HepG2 (cell line): ENCODE data around the gene USF2. TPM values are rescaled to one million over a fixed set of nuclear protein-coding genes. Genes with fewer than 3 reads are reported as not detected.

Experiments
- AHR ChIP-seq: IDR thresholded peaks from 2 replicates; pipeline ENCODE4 v1.6.1; 2018; ENCODE audit warnings: missing genetic modification reagents, missing compliant biosample characterization
- ARHGAP35 ChIP-seq: sonication (generic); formaldehyde crosslinking; IDR thresholded peaks from 2 replicates; pipeline ENCODE4 v1.9.0; 2022; ENCODE audit warnings: mild to moderate bottlenecking, inconsistent platforms, moderate library complexity, missing genetic modification reagents, borderline replicate concordance
- MXD1 ChIP-seq: sonication (generic); formaldehyde crosslinking; IDR thresholded peaks from 2 replicates; pipeline ENCODE4 v1.4.0; 2020; ENCODE audit warnings: mild to moderate bottlenecking, missing genetic modification reagents
- NFATC3 ChIP-seq: sonication (generic); formaldehyde crosslinking; IDR thresholded peaks from 2 replicates; pipeline ENCODE4 v1.5.1; 2020; ENCODE audit warnings: mild to moderate bottlenecking, missing genetic modification reagents
- PAF1 ChIP-seq: IDR thresholded peaks from 2 replicates; pipeline ENCODE4 v1.6.1; 2016; ENCODE audit warnings: missing genetic modification reagents, missing compliant biosample characterization
- RFXAP ChIP-seq: sonication (generic); formaldehyde crosslinking; IDR thresholded peaks from 2 replicates; pipeline ENCODE4 v1.4.0; 2020; ENCODE audit warnings: missing genetic modification reagents, borderline replicate concordance
- SP140L ChIP-seq: sonication (generic); formaldehyde crosslinking; IDR thresholded peaks from 2 replicates; pipeline ENCODE4 v1.4.0; 2020; ENCODE audit warnings: missing genetic modification reagents, borderline replicate concordance
- TERF1 ChIP-seq: sonication (generic); formaldehyde crosslinking; IDR thresholded peaks from 2 replicates; pipeline ENCODE4 v1.8.0; 2022; ENCODE audit warnings: mild to moderate bottlenecking, missing genetic modification reagents, moderate library complexity
- THRA ChIP-seq: sonication (generic); formaldehyde crosslinking; IDR thresholded peaks from 2 replicates; pipeline ENCODE4 v1.4.0; 2020; ENCODE audit warnings: missing genetic modification reagents, borderline replicate concordance
- ZHX1 ChIP-seq: sonication (generic); formaldehyde crosslinking; IDR thresholded peaks from 2 replicates; pipeline ENCODE4 v1.8.1; 2022; ENCODE audit warnings: low read depth, mild to moderate bottlenecking, missing genetic modification reagents
- ZKSCAN5 ChIP-seq: sonication (generic); formaldehyde crosslinking; IDR thresholded peaks from 2 replicates; pipeline ENCODE4 v1.5.1; 2020; ENCODE audit warnings: mild to moderate bottlenecking, missing genetic modification reagents
- ZNF10 ChIP-seq: sonication (generic); formaldehyde crosslinking; IDR thresholded peaks from 2 replicates; pipeline ENCODE4 v1.4.0; 2020; ENCODE audit warnings: mild to moderate bottlenecking, low read depth, missing genetic modification reagents, borderline replicate concordance
- ZNF280B ChIP-seq: sonication (generic); formaldehyde crosslinking; IDR thresholded peaks from 2 replicates; pipeline ENCODE4 v1.5.0; 2020; ENCODE audit warnings: missing genetic modification reagents, mild to moderate bottlenecking, borderline replicate concordance
- ZNF512 ChIP-seq: sonication (generic); formaldehyde crosslinking; IDR thresholded peaks from 2 replicates; pipeline ENCODE4 v1.4.0; 2020; ENCODE audit warnings: mild to moderate bottlenecking, missing genetic modification reagents
- ZNF580 ChIP-seq: IDR thresholded peaks from 2 replicates; pipeline ENCODE4 v1.6.1; 2016; ENCODE audit warnings: low read depth, borderline replicate concordance
- ZNF782 ChIP-seq: sonication (generic); formaldehyde crosslinking; IDR thresholded peaks from 2 replicates; pipeline ENCODE4 v1.4.0; 2020; ENCODE audit warnings: missing genetic modification reagents, mild to moderate bottlenecking, borderline replicate concordance
- polyA plus RNA-seq, 8 experiments: library from polyadenylated mRNA; depleted of rRNA in 3 of 8; stranded (reverse) in 7 of 8; unstranded in 1 of 8; fragments of >200 nt; fragmentation: Illumina TruSeq in 4 of 8; extraction: Trizol in 4 of 8; gene quantifications; 2 replicates each; pipeline versions ENCODE4 v1.2.1 to v1.2.3, GENCODE V29; 2011 to 2016; ENCODE audit warnings: low read depth in 4 of 8, missing spikeins in 1 of 8, mixed read lengths in 1 of 8; ENCODE audit not compliant: insufficient read depth in 1 of 8
- total RNA-seq, 5 experiments: library from RNA; depleted of rRNA; stranded (reverse); fragments of >200 nt; fragmentation: Illumina TruSeq; extraction: Trizol; gene quantifications; 2 replicates each; pipeline ENCODE4 v1.2.3, GENCODE V29; 2016; ENCODE audit warnings: low read depth in 1 of 5

The USF2 gene
- total and polyA plus RNA-seq, 2 of the 13 experiments (the other 11 are each of a cell fraction or from before 2014, with no cell fraction given): 54.9 to 106 TPM

- TF ChIP-seq ZNF512 (CRISPR knock-in tag) (no peak), ARHGAP35 (CRISPR knock-in tag) (no peak), TERF1 (CRISPR knock-in tag) (no peak), AHR (no peak), ZNF10 (CRISPR knock-in tag) (no peak), PAF1 (CRISPR knock-in tag) (no peak), ZHX1 (CRISPR knock-in tag) (0 out of 2 replicates have a peak, but pooled peaks have one; percentile 15), ZNF782 (CRISPR knock-in tag) (no peak), ZNF280B (CRISPR knock-in tag) (no peak), MXD1 (CRISPR knock-in tag) (no peak), NFATC3 (CRISPR knock-in tag) (no peak), SP140L (no peak), THRA (CRISPR knock-in tag) (peak; percentile 50; the same call in 1 of the 2 replicates), ZNF580 (peak; percentile 31; the same call in 1 of the 2 replicates), ZKSCAN5 (no peak), RFXAP (no peak)
These were observed 11.4 kb downstream of the USF2 start (continued) for GRCh38 chr19:35279985-35280821.
